Measurements from ENCODE around the gene LGALS9C.
"Not testable (repeated sequence)": the region's sequence is repeated elsewhere in the genome, so short reads cannot be mapped to it uniquely, and the experiment has no call there.

The LGALS9C gene

DNA sequence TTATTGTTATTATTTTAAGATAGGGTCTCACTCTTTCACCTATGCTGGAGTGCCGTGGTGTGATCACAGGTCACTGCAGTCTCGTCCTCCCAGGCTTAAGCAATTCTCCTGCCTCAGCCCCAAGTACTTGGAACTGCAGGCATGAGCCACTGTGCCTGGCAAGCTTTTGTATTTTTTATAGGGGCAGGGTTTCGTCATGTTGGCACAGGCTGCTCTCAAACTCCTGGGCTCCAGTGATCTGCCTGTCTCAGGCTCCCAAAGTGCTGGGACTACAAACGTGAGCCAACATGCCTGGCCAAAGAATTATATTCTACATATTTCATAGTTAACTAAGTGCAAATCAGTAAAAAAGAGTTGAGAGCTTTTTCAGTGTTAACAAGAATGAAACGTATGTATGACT is 65.6 kb downstream of the LGALS9C start:
- not testable (repeated sequence) for DNase-seq

GRCh38 chr17:18542907-18543306 is 66.3 kb downstream of the LGALS9C start:
- DNase-seq: not testable (repeated sequence)
